Measurements from ENCODE around the gene MZF1.
"Not testable (repeated sequence)": the region's sequence is repeated elsewhere in the genome, so short reads cannot be mapped to it uniquely, and the experiment has no call there.

MZF1 gene

DNA sequence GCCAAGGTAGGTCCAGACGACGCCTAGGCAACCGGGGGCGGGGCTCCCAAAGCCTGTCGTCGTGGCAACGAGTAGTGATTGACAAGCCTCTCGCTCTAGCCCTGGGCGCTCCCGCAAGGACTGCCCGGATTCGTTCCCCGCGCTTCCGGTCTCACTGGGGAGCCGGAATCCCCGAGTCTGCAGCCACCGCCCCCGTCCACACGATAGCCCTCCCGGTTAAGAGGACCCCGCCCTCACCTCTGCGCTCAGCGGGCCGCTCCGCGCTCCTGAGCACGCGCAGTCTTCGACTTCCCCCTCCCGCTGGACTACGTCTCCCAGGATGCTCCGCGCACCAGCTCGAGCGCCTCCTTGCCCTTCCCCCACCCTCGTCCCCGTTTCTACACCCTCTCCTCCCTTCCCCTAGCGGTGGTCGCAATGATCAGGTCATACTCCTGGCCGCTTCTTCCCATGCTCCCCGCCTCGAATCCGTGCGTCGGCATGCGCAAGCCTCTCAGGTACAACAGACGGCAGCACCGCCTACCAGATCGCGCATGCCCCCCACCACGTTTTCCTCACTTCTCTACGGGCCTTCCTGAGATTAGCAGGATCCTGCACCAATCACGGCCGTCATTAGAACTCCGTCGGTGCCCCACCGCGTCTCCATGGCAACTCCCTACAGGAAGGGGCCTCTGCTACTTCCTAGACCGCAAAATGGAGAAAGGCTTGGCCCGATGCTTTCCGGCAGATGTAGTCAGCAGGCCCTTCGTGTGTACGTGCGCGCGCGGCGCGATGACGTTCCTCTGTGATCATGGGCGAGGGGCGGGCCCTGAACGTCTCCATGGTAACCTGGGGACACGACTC is at the start of gene MZF1:
MZF1 (minus strand) TSS at position 518 of the 840 bp plus-strand sequence. CDS start 1,946 bp downstream, outside the sequence.
- peak; percentile 100 for DNase-seq (ENCODE audit: low spot score)

- not testable (repeated sequence) for DNase-seq (ENCODE audit: low spot score)
Measured at GRCh38 chr19:58607213-58607612, 34.1 kb upstream of the MZF1 start.

DNA sequence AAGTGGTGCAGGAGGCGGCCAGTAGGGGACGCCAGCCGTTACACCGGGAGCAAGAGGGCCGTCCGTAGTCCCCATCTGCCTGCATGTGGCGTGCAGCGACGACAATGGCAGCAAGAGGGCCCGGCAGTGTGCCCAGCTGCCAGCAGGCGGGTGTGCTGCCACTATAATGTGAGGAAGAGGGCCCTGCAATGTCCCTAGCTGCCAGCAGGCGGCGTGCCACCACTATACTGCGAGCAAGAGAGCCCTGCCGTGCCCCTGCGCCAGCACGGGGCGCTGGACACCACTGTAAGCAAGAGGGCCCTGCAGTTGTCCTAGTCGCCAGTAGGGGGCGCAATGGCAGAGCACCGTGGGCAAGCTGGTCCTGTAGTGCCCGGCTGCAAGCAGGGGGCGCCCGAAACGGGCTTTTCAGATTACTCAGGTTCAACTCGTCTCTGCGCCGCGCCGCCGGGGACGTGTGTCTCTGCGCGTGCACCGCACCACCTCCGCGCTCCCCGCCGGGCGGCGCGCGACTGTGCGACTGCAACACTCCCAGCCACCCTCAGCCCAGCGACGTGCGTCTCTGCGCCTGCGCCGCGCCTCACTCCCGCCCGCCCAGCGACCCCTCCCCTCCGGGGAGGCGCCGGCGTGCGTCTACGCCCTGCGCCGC is 33.2 kb upstream of the MZF1 start:
- DNase-seq (ENCODE audit: low spot score): not testable (repeated sequence)

GRCh38 chr19:58586133-58586765 is 13.1 kb upstream of the MZF1 start:
- no peak for DNase-seq (ENCODE audit: low spot score)

- no peak for DNase-seq (ENCODE audit: low spot score)
Measured at GRCh38 chr19:58585442-58586132, 12.5 kb upstream of the MZF1 start.

- no peak for DNase-seq (ENCODE audit: low spot score)
Measured at GRCh38 chr19:58584498-58585441, 11.6 kb upstream of the MZF1 start.

DNA sequence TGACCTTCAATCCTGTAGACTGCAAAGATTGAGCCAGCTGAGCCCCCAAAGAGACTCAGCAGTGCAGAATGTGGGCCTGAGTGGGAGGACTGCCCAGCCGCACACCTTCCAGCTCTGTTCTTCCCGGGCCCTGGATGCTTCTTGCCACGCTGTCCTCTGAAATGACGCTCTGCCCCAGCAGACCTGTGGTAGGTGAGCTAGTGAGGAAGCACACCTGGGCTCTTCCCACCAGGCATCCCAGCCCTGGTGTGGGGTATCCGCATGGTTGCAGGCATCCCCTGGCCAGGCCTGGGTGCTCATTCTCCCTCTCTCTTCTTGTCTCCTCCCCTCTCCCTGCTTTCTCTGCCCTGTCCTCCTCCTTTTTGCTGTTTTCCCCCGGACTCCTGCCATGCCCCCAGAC is 9.8 kb upstream of the MZF1 start:
- DNase-seq (ENCODE audit: low spot score): no peak

DNA sequence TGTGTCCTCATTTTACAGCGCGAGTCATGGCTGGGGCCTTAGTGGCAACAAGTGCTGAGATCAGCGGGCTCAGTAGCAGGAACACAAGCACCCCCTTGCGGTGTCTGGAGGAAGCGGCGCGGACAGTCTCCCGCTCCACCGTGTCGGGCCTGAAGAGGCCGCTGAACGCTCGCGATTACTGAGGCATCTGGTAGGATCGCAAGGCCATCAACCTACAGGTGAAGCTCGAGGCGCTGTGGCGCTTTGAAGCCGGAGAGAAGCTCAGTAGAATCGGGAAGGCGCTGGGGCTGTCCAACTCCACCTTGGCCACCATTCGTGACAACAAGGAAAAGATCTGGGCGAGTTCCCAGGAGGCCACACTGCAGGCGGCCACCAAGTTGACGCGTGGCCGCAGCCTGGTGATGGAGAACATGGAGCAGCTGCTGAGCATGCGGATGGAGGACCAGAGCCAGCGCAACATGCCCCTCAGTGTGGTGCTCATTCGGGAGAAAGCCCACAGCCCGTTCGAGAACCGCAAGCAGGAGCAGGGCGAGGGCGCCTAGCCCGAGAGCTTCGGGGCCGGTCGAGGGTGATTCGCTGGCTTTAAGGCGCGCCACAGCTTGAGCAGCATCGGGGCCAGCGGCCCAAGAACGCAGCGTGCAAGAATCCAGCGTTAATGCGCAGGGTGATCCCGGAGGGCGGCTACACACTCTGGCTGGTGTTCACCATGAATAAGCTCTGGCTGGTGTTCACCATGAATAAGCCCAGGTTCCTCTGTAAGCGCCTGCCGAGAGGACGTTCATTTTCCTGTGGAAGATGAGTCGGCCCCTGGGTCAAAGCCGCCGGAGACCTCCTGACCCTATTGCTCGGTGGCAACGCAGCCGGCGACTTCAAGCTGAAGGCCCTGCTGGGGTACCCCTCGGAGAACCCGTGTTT is 8.3 kb upstream of the MZF1 start:
- DNase-seq (ENCODE audit: low spot score): no peak

- no peak for DNase-seq (ENCODE audit: low spot score)
Measured at GRCh38 chr19:58579473-58580142, 6.5 kb upstream of the MZF1 start.

DNA sequence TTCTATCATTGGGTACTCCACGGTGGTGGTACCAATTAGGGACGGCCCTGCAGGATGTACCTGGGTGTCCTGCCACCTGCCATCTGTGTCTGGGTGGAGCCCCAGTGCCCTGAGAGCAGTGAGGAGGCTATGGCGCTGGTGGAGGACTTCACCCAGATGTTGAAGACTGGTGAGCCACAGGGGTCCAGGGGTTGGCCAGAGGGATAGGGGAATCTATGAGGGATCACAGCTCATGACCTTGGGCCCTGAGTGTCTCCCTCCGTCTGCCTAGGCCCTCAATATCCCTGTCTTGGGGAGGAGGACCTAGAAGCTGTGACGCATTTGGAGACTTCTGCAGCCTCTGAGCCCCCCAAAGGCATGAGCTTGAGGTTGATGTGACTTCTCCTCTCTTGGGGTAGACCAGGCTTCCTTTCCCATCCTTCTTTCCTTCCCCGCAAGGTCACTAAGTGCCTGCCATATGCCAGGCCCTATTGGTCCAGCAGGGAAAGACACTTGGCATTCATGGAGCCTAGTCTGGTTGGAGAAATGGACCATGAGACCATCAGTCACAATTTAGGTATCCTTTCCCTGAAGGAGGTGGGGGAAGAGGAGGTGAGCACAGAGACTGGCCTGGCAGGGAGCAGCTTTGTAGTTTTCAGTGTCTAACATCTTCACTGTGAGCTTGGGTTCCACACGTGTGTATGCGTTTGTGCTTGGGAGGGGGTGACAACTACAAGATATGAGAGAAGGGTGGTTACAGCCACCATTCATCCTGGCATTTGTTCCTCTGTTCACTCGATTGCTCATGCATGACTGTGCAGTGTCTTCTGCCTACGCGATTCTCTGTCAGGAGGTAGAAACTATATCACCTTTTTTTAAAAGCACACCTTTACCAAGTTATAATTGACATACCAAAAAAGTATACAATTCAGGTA is 5.1 kb upstream of the MZF1 start:
- no peak for DNase-seq (ENCODE audit: low spot score)

GRCh38 chr19:58577581-58577980 is 4.4 kb upstream of the MZF1 start:
- DNase-seq (ENCODE audit: low spot score): not testable (repeated sequence)

GRCh38 chr19:58575183-58576041 is 2.3 kb upstream of the MZF1 start:
- peak; percentile 92 for DNase-seq (ENCODE audit: low spot score)

DNA sequence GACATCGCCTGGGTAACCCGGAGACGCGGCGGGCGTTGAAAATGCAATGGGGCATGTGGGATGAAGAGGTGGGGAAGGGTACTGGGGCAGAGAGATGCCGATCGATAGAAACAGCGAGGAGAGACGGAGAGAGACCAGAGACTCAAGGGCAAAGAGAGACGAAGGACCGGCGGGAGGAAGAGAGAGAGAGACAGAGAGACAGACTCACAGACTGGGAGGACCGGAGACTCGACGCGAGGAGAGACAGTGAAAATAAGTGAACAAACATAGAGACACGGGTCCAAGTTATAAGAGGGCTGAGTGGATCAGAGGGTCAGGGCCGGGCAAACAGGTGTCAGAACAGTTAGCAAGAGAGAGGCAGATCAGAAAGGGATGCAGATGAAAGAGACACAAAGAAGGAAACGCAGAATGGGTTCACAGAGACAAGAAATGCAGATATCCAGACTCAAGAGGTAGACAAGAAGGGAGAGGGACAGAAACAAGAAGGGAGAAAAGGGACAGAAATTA is 576 bp upstream of the MZF1 start:
- DNase-seq (ENCODE audit: low spot score): no peak

DNA sequence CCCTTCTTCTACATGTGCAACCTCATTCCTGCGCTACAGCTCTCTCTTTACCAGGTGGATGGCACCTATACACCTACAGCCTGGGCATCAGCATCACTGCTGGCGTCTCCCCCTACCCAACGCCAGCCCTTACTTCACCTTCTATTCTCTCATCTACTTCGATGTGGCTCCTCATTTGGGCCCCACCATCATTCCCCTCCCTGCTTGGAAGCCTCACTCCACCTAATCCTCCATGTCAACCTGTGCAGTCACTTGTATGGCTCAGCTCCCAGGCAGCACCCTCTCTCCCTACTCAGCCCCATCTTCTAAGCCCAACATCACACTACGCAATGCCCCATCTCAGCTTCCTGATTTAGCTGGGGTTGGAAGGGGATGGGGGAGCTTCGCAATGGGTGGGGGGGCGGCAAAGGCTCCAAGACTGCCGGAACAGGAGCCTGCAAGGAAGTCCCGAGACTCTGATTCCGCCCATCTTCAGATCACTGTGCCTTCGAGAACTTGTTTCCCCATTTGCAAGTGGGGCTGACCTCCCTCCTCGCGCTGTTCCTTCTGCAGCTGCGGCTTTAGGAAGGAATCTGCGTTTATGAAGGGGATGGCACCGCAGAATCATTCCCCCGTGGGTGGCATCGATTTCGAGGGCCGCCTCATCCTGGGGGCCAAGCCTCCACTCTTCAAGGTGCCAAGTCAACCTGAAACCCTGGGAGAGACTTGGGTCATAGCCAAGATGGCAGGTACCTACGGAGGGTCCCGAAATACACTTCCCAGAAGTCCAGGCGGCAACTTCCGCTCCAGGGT is 913 bp downstream of the MZF1 start:
- no peak for DNase-seq (ENCODE audit: low spot score)

- no peak for DNase-seq (ENCODE audit: low spot score)
Measured at GRCh38 chr19:58571575-58571947, 1.6 kb downstream of the MZF1 start.

- no peak for DNase-seq (ENCODE audit: low spot score)
Measured at GRCh38 chr19:58570770-58571574, 2.2 kb downstream of the MZF1 start.

Measured in LoVo (cell line).